ENCODE results near the gene PCDHB1.
A peak's percentile ranks its signal among the peaks of the same experiment; 100 is the strongest.

The PCDHB1 gene, protein sequence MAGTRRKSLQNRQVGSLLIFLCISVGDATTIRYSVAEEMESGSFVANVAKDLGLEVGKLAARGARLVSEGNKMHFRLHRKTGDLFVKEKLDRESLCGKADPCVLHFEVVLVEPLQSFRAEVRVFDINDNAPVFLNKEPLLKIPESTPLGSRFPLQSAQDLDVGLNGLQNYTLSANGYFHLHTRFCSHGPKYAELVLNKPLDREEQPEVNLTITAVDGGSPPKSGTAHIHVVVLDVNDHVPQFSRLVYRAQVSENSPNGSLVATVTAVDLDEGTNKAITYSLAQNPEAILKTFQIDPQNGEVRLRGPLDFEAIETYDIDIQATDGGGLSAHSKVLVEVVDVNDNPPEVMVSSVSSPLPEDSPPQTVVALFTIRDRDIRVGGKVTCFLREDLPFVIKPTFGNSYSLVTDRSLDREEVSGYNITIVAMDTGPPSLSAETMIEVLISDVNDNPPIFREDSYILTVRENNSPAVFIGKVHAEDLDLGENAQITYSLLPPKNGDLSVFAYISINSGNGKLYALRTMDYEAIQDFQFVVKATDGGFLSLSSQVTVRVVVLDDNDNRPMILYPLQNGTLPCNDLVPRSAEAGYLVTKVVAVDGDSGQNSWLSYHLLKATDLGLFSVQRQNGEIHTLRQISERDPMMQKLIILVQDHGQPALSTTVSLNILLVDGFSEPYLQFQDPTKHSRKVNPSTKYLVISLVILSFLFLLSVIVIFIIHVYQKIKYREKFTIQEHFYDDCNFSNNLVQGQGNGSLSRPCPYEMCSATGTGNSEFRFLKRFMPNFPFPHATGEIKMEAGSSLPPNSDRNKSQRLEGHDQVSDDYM

DNA sequence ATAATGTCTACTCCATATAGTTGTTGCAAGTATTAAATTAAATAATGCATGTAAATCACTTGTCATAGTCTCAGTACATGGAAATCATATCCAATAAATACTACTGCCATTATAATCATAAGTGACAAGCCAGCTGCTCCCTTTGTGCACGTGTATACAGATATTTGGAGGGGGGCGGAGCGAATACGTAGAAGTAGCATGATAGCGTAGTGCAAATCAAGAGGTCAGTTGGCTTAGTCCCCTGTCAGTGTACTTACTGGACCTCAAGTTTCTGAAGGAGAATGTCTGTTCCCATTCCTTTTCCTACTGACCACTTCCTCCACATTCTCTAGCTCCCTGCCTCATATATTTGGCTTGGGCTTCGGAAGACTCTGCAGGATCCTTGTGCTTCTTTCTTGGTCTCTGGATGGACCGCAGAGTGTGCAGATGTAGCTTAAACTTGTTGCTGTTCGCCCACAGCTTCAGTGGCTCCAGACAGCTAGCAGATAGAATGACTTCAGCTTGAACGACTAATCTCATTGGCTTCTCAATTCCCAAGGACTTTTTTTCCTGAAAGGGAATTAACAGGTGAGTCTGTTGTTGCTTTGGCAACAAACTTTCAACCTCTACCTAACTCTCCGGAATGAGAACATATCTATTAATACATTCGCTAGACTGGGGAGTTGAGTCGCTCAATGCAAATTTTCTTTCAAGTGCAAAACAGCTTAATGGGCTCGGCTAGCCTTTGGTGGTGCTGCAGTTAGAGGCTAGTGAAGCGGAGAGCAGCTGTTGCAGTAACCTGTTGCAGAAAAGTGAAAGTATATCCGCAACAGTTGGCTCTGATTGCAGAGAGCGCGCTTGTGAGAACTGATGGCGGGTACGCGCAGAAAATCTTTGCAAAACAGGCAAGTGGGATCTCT lies at the start of gene PCDHB1:
PCDHB1 (plus strand) TSS at position 753 of the 899 bp plus-strand sequence; CDS start at position 850, 97 bp downstream.
- no peak for DNase-seq (ENCODE audit: low spot score)

DNA sequence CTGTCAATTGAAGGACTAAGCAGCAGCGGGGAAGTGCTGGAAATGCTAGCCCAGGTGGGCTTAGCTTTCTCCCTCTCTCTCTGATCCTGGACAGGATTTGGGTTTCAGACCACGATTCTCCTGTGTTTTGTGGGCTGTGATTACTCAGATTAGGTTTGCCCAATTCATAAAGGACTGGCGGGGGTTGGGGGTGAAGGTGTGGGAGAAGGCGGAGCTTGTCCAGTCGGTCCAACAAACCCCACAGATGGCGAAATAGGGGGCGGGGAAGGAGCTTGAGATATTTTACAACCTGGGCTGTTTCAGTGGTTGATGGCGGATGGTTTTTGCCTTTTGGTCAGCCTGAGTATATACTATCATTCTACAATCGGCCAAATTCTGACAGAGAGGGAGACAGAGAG lies 49.7 kb upstream of the PCDHB1 start:
- DNase-seq (ENCODE audit: low spot score): no peak

DNA sequence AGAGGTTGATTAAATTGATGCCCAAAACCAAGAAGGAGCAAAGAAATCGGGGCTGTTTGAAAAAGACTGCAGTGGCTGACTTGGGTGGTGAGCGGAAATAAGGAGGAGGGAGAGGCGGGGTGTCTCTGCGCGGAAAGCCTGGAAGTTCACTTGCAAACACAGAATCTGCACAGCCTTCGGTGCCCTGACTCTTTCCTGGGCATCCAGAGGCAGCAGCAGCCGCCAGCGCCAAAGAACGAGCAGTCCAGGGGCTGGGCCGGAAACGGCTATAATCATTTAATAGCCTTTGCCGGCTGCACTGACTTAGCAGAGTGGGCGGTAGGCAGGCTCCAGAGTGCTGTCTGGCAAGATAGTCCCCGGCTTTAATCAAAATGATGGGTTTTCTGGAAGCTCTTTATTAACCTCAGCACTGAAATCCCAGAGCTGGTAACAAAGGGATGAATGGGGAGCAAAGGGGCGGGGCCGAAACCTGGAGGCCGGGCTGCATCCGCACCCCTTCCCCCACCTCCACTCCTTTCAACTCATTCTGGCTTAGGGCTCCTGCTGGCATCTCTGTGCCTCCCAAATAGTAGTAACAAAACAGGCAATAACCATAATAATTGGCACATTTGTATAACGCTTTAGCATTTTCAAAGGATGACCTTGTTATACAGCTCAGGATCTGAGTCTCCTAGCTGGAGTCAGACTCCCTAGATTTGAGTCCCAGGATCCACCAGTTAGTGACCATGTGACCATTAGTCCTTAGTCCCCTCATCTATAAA lies 49.1 kb upstream of the PCDHB1 start:
- no peak for DNase-seq (ENCODE audit: low spot score)

DNA sequence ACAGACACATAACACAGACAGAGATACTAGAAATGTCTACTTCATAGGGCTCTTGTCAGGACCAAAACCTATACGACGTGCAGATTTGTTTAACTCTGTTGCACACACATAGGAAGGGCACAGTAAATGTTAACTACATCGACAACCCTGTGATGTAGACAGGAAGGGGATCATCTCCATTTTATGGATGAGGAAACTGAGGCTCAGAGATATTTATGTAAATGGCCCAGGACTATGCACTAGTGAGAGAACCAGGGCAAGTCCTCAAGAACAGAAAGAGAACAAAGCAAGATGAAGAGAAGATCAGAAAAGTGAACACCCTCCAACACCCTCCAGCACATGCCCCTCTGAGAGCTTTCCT lies 48.6 kb upstream of the PCDHB1 start:
- DNase-seq (ENCODE audit: low spot score): no peak

DNA sequence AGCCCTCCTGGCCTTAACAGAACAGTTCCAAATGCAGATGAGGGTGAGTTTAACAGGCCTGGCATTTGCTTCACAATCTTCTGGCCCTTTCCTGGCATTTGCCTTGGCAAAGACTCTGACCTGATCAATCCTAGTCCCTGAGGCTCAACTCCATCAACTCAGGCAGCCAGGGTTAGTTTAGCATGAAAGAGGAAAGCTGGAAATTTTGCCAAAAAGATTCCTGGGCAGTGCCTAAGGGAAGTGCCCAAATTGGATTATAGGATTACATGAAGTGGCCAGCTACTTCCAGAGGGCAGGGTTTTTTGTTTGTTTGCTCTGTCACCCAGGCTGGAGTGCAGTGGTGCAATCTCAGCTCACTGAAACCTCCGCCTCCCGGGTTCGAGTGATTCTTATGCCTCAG lies 48.1 kb upstream of the PCDHB1 start:
- DNase-seq (ENCODE audit: low spot score): no peak

DNA sequence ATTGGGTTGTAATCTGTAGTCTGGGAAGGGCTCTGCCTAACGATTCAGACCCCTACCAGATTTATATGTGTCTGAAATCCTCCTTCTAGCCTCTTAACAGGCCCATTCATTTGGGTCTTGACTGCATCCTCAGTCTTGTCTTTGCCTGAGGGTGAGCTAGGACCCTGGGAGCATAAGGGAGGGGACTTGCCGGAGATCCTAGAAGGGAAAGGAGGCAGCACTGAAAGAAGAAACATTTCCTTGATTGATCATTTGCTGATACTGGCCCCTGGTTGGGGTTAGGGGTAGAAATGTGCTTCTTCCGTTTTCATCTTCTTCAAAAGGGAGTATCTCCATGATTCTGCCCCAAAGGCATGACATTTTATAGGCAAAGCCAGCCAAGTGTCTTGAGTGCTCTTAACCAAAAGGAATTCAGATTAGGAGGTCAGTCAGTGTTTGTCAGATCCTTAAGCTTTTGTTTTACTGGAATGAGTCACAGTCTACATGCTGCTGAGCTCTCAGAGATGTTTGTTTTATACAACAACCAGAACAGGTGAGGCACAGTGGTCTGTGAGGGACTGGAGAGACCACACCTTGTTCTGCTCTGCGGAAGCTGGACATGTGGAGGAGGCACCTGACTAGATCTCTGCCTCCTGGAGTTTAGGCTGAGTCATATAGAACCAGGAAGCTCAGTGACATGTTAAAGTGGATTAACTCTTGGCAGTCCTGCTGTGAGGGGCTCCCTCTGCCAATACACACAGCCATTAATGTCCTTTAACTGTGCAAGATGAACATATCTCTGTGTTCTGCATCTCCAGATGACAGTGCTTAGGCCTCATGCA lies 47.2 kb upstream of the PCDHB1 start:
- DNase-seq (ENCODE audit: low spot score): peak; percentile 56

DNA sequence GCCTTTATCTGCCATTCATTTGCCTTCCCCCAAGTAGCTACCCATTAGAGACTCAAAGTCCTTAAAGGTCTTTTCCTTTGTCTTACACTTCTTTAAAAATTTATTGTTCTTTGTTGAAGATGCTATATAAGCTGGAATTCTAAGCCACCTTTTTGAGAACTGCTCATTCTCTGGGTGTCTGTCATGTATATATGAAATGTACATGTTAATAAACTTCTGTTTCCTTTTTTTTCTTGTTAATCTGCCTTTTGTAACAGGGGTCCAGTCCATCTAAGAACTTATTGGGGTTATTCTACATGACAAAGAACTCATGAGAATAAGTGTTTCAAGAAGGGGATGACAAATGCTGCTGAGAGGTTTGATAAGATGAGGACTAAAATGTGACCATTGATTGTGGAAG lies 43.4 kb upstream of the PCDHB1 start:
- no peak for DNase-seq (ENCODE audit: low spot score)

DNA sequence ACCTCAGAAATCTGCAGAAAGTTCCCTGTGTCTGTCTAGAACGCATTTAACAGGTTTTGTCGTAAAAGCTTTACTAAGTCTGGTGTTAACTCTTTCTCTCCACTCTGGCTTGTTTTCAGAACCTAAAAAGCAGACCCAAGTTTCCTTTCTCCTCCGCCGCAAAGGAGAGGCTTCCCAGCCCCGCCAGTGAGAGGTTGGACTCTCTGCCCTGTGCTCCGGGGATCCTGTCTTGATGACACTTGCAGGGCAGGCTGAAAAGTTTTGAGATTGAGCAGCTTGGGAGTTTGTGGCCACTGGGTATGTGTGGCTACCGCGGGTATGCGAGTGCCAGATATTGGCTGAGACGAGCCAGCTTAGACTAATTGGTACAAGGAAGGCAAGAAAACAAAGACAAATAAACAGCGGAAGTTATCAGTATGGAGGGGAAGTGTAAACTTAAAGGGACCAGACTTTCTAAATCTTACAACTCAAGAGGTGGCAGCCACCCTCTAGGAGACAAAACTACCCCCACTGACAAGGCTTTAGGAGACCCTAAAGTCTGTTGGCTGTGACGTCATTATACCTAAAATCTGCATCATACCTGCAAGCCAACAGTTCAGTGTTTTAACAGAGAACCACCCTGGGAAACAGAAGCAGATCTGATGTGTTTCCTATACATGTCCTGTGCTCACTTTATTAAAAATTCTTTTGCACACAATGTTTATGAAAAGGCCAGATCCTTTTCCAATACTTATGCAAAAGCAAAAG lies 41.0 kb upstream of the PCDHB1 start:
- DNase-seq (ENCODE audit: low spot score): no peak

DNA sequence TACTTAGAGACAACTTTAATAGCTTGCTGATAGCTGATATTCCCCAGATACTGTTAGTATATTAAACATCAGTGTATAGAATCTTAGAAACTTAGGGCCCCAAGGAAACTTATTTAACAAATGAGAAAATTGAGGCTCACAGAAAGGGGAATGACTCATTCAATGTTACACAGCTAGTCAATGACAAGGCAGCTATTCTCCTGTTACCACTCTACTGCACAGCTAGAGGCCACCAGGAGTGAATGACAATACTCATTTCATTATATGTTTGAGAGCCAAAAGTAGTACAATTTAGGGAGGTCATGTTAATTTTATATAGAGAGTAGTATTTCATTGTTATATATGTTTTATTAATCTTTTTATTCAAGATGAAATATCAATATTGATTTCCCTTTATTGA lies 33.2 kb upstream of the PCDHB1 start:
- peak; percentile 18 for DNase-seq (ENCODE audit: low spot score)

DNA sequence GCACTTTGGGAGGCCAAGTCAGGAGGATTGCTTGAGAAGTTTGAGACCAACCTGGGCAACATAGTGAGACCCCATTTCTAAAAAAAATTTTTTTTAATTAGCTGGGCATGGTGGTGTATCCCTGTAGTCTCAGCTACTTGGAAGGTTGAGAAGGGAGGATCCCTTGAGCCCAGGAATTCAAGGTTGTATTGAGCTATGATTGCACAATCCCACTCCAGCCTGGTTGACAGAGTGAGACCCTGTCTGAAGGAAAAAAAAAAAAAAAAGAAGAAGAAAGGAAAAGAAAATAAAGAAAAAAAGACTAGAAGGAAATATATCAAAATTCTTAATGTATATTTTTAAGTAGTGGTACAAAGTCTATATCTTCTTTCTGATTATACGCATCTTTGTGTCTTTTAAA lies 28.8 kb upstream of the PCDHB1 start:
- no peak for DNase-seq (ENCODE audit: low spot score)

DNA sequence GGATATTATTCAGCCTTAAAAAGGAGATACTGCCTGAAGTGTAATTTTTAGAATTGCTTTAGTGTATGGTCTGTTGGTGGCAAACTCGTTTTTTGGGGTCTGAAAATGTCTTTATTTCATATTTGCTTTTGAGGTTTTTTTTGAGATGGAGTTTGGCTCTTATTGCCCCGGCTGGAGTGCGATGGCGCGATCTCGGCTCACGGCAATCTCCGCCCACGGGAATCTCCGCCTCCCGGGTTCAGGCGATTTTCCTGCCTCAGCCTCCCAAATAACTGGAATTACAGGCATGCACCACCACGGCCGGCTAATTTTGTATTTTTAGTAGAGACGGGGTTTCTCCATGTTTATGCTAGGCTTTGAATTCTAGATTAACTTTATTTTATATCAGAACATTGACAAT lies 20.2 kb upstream of the PCDHB1 start:
- no peak for DNase-seq (ENCODE audit: low spot score)

DNA sequence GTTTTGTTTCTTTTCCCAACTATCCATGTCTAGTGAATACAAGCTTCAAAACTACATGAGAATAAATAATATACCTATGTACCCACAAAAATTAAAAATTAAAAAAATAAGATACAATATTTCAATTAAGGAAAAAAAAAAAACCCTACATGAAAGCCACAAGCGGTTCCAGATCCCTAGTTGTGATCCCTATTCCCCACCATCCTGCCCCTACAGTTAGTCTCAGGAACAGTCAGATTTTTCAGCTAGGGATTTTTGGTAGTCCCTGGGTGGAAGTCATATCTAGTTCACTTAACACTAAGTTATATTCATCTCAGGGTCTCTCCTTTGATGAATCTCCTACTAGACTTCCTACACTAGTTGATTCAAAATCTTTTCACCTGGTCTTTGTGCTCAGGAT lies 18.5 kb upstream of the PCDHB1 start:
- DNase-seq (ENCODE audit: low spot score): no peak

DNA sequence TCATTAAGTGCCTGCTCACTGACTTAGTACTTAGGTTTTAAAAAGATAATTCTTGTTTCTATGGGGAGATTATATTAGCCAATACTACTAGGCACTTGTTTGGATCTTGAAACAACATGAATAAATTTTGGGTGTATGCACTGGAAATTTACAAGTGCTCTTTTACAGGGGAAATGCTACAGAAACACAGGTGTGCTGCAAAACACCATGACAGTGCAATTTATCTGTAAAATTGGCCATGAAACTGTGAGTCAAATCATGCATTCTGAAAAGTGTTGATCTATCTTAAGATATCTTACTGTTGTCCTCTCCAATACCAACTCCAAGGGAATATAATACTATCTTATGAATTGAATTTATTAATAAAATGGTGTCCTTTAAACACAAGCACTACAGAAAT lies 12.1 kb upstream of the PCDHB1 start:
- DNase-seq (ENCODE audit: low spot score): no peak

DNA sequence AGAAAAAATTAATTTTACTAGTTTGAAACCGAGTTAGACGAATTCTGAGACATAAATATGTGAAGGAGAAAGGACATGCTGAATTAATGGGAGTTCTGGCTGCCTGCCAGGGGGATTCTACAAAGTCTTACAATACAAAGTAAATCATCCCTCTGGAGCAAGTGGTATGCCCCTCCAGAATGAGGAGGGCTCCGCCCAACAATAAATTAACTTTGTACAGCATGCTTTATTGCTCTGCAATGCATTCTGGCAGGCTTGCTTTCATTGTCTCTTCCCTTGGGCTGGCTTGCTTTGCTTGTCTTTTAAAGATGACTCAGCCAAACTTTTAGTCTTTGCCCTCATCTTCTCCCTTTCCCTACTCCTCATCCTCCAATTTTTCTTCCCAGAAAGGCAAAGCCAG lies 11.7 kb upstream of the PCDHB1 start:
- DNase-seq (ENCODE audit: low spot score): no peak

DNA sequence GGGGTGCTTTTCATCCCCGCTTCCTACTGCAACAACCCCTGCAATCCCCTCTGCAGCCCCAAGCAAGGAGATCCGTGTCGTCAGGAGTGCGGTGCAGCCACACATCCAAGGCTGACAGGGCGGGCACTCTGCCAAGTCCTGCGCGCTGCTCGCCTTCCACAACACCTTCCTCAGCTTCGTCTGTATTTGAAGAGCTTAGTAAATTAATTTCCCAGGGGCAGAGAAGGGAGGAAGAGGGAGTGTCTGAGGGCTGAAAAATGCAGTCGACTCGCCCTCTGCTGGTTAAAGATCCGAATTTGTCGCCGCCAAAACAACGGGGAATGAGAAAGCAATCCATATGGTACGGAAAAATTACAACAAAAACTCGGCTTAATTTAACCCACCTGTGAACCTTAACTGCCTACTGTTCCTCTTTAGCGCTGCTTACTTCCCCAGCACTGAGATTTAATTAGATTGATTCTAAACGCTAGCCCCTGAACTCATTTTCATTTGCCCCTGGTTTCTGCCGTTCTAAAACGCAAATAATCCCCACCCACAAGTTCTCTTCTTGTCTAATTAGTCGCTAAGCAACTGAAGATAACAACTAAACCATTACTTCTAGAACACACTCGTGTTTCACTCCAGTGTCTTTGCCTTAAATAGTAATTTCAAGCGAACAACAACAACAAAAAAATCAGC lies 10.9 kb upstream of the PCDHB1 start:
- peak; percentile 77 for DNase-seq (ENCODE audit: low spot score)

DNA sequence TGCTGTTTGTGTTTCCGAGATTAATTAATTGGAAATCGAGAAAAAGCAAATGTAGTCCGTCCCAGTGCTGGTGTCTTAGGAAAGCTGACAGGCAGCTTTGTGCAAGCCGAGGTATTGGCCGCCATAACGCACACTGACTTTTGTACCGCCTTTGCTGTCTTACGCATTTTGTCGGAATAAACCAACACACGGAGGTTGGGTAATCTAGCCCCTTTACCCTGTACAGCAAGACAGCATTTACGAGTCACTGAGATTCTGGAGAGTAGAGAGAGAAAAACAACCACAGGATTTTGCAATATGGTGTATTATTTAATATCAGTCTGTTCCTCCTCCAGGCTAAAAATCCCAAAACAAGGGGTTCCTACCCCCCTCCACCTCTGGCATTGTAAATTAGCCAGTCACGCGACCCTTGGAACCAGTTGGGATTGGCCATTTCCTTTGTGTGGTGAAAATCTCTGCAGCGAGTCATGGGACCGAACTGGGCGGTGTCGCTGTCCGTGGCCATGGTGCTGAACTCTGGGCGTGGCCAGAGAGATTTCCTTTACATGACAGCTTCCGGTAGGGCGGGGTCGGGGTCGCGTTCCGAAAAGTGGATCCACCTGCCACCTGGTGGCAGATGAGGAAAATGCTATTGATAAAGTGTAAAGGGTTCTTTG lies 10.3 kb upstream of the PCDHB1 start:
- DNase-seq (ENCODE audit: low spot score): peak; percentile 96

DNA sequence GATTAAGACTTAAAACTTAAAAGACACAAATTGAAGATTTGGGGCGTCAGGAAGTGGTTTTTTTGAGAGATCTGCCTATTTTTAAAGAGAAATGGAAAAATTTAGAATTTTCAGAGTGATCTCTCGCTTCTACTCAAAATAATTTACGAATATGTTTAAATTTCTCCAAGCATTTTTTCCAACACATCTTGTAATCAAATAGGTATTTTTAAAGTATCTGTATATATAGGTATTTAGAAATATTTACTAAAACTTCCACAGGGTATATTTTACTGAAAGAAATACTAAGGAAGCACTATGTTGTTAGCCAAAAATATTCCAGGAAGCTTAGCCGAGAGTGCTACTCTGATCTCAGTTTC lies 9.8 kb upstream of the PCDHB1 start:
- no peak for DNase-seq (ENCODE audit: low spot score)

DNA sequence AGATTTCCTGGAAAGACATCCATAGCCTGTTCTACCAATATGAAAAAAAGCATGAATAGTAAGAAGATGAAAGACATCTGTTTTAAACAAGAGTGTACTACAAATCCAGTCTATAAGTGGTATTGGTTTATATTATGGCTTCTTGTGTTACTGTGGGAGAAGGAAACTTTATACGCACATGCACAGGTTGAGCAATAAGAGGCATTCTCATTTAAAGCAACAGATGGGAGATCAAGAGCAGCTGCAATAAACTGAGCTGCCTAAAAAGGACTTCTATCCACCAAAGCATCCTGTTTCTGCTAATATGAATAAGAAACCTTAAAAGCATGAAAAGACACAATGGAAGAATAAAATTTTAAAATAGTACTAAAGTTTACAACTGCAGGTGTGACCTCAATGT lies 8.6 kb upstream of the PCDHB1 start:
- DNase-seq (ENCODE audit: low spot score): no peak

DNA sequence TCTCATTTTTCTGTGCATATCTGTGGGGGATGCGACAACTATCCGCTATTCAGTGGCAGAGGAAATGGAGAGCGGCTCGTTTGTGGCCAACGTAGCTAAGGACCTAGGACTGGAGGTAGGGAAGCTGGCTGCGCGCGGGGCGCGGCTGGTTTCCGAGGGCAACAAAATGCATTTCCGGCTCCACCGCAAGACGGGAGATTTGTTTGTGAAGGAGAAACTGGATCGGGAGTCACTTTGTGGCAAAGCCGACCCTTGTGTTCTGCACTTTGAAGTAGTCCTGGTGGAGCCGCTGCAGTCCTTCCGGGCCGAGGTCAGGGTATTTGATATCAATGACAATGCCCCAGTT lies 320 bp downstream of the PCDHB1 start:
- no peak for DNase-seq (ENCODE audit: low spot score)
